Peyer's patch (tissue), 4 donors: ENCODE results near the gene KIF2A.

Experiments
- CTCF ChIP-seq, 6 experiments: fragments of 450-650 bp in 4 of 6; fragments of 200-600 bp in 2 of 6; sonication (generic) in 1 of 6; IDR thresholded peaks; one replicate each; pipeline ENCODE4 v1.5.1; 2017 to 2019; ENCODE audit warnings: antibody characterized with exemption in 6 of 6, mild to moderate bottlenecking in 3 of 6, moderate library complexity in 1 of 6
- POLR2A ChIP-seq, 2 donors: fragments of 450-650 bp; IDR thresholded peaks; one replicate each; pipeline ENCODE4 v1.5.1; 2017; ENCODE audit warnings: antibody characterized with exemption in 2 of 2, mild to moderate bottlenecking in 2 of 2, moderate library complexity in 2 of 2

- TF ChIP-seq CTCF (IDR thresholded peaks at IDR 0.05): no peak
- TF ChIP-seq POLR2A (IDR thresholded peaks at IDR 0.05): no peak
Measured at GRCh38 chr5:62284946-62285891, 20.8 kb upstream of the KIF2A start.
